Activated naive CD4-positive, alpha-beta T cell treated with anti-CD3 and anti-CD28 coated beads, Interleukin-2, amount 50 U/mL, for 16 hours (primary cell): Measurements from ENCODE around the gene SPRYD4.

Source experiments
- DNase-seq: peaks from one replicate; pipeline ENCODE4 v3.0.0-alpha.2; 2020

The SPRYD4 gene

GRCh38 chr12:56522411-56523193 is 54.2 kb downstream of the SPRYD4 start:
- DNase-seq, result no peak

DNA sequence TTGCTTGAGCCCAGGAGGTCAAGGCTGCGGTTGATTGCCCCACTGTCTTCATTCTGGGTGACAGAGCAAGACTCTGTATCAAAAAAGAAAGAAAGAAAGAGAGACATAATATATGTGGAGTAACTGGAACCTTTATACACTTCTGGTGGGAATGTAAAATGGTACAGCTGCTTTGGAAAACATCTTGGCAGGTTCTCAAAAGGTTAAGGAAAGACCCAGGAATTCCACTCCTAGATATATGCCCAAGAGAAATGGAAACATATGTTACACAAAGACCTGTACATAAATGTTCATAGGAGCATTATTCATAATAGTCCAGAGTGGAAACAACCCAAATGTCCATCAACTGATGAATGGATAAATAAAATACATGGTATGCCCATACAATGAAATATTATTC is 60.5 kb downstream of the SPRYD4 start:
- DNase-seq, result no peak
